Activated CD8-positive, alpha-beta T cell treated with anti-CD3 and anti-CD28 coated beads, Interleukin-2, amount 10 ng/mL, durations not matched to agents 7 days and 5 days (primary cell): ENCODE measurements around the gene RAB3D. TPM values are rescaled to one million over a fixed set of nuclear protein-coding genes. Genes with fewer than 3 reads are reported as not detected.

ENCODE experiments used
- ATAC-seq: fragments of 150-1000 bp; cut with Tn5 transposase; one replicate; pipeline ENCODE4 v1.10.0; 2021; ENCODE audit warnings: moderate library complexity
- CTCF ChIA-PET: fragments of 350-600 bp; sonication (Branson Sonifier 250); formaldehyde crosslinking; loops from one replicate; lab custom pipeline; 2021; ENCODE audit warnings: antibody characterized with exemption; lab: Charles Lee
- POLR2A ChIA-PET: fragments of 350-600 bp; sonication (Branson Sonifier 250); formaldehyde crosslinking; loops from one replicate; lab custom pipeline; 2021; ENCODE audit warnings: antibody characterized with exemption; lab: Charles Lee
- DNase-seq: peaks from one replicate; pipeline ENCODE4 v3.0.0-alpha.2; 2020
- H3K27ac Mint-ChIP-seq: one replicate; pipeline ENCODE4 v1.8.0; 2021; ENCODE audit warnings: mild to moderate bottlenecking, mixed read lengths
- H3K27me3 Mint-ChIP-seq: one replicate; pipeline ENCODE4 v1.8.0; 2021; ENCODE audit warnings: low read depth, mixed read lengths
- H3K36me3 Mint-ChIP-seq: one replicate; pipeline ENCODE4 v1.8.0; 2021; ENCODE audit warnings: low read depth, mixed read lengths
- H3K4me1 Mint-ChIP-seq: one replicate; pipeline ENCODE4 v1.8.0; 2021; ENCODE audit warnings: low read depth, mixed read lengths
- H3K4me3 Mint-ChIP-seq: one replicate; pipeline ENCODE4 v1.8.0; 2021; ENCODE audit warnings: mild to moderate bottlenecking, mixed read lengths
- H3K9me3 Mint-ChIP-seq: one replicate; pipeline ENCODE4 v1.8.0; 2022; ENCODE audit warnings: mixed read lengths; ENCODE audit not compliant: insufficient read depth
- total RNA-seq, 2 experiments: library from RNA; stranded (reverse); gene quantifications; one replicate each; pipeline ENCODE4 v1.2.3, GENCODE V29; 2021

Gene RAB3D
- total RNA-seq, 2 experiments from 2014 or later, result 7.6 to 7.9 TPM

DNA sequence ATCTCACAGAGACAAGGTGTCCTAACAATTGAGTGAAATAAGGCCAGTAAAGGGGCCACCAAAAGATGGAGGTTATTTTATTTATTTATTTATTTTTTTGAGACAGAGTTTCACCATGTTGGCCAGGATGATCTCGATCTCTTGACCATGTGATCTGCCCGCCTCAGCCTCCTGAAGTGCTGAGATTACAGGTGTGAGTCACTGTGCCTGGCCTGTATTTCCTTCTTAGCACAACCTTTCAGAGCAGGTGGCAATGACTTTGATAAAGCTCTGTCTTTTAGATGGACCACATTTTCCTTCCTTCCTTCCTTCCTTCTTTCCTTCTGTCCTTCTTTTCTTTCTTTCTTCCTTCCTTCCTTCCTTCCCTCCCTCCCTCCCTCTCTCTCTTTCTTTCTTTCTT is 66.2 kb downstream of the RAB3D start:
- ChIA-PET POLR2A (no interaction called here), CTCF (interaction anchor here (1.0 kb wide), 1 partner anchor 108 kb away, joined by 3 read pairs; no protein-coding TSS in a partner anchor)
- peaks cover 50% of the 10 kb centered on the region for H3K27me3 Mint-ChIP-seq
- DNase-seq, result no peak
- no peak for ATAC-seq
- peaks cover 3% of the 10 kb centered on the region for H3K36me3 Mint-ChIP-seq
- no peak overlapping the region for H3K27ac Mint-ChIP-seq
- peaks cover 2% of the 10 kb centered on the region for H3K4me1 Mint-ChIP-seq
- H3K4me3 Mint-ChIP-seq, result no peak overlapping the region
- peaks cover 6% of the 10 kb centered on the region for H3K9me3 Mint-ChIP-seq

Other genes with a start within 250 kb of the RAB3D start
- gene SPC24, start 183.9 kb downstream of the RAB3D start, total RNA-seq, result 10 to 100 TPM; 92.6 to 94.0 TPM
- 1 to 10 TPM; 6.1 to 8.0 TPM for gene KANK2, start 142.1 kb downstream of the RAB3D start, total RNA-seq
- gene ANGPTL8, start 100.0 kb downstream of the RAB3D start, total RNA-seq, result not detected
- under 1 TPM; 0.13 to 0.76 TPM for gene DOCK6, start 77.1 kb downstream of the RAB3D start, total RNA-seq
- not detected for gene TSPAN16, start 43.5 kb downstream of the RAB3D start, total RNA-seq
- gene TMEM205, start 6.6 kb upstream of the RAB3D start, total RNA-seq, result 10 to 100 TPM; 23.6 to 29.6 TPM
- gene CCDC159, start 6.9 kb upstream of the RAB3D start, total RNA-seq, result 10 to 100 TPM in 1 of 2 experiments, 1 to 10 TPM in 1; 9.9 to 13.6 TPM
- gene PLPPR2, start 15.8 kb upstream of the RAB3D start, total RNA-seq, result 1 to 10 TPM; 1.1 TPM
- gene SWSAP1, start 35.0 kb upstream of the RAB3D start, total RNA-seq, result 1 to 10 TPM; 3.1 to 3.4 TPM
- gene EPOR, start 44.7 kb upstream of the RAB3D start, total RNA-seq, result 1 to 10 TPM; 6.4 to 8.8 TPM
- not detected for gene RGL3, start 79.7 kb upstream of the RAB3D start, total RNA-seq
- not detected for gene ODAD3, start 95.5 kb upstream of the RAB3D start, total RNA-seq
- gene PRKCSH, start 96.0 kb upstream of the RAB3D start, total RNA-seq, result 100 to 1,000 TPM; 285 to 302 TPM
- under 1 TPM in 1 of 2 experiments, not detected in 1; 0.71 TPM for gene ELAVL3, start 141.4 kb upstream of the RAB3D start, total RNA-seq
- 10 to 100 TPM; 20.1 to 21.8 TPM for gene ZNF653, start 166.2 kb upstream of the RAB3D start, total RNA-seq
- gene ECSIT, start 189.5 kb upstream of the RAB3D start, total RNA-seq, result 10 to 100 TPM; 28.9 to 31.6 TPM
- gene CNN1, start 199.2 kb upstream of the RAB3D start, total RNA-seq, result not detected
- gene ELOF1, start 219.6 kb upstream of the RAB3D start, total RNA-seq, result 10 to 100 TPM; 47.9 to 52.8 TPM
- gene ACP5, start 238.0 kb upstream of the RAB3D start, total RNA-seq, result 1 to 10 TPM; 9.8 to 9.9 TPM